ENCODE results near the gene SAE1.

The SAE1 gene

DNA sequence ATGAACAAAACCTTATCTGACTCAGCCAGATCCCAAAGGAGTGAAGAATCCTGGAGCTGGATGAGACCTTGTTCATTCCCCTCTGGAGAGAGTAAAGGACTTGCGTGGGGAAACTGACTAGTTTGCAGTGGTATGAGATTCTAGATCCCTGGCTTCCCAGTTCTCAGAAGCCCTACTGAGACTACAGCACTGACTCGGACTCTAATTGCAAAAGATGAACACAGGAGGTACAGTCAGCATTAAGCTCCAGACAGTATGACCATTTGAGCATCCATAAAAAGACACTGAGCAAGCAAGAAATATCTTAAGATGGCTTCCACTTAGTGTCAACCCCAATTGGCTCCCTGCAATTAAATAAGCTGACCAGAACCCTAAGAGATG, 23.8 kb upstream of the SAE1 start:
- DNase-seq (ENCODE audit: low read depth in 2 of 2): no peak

DNA sequence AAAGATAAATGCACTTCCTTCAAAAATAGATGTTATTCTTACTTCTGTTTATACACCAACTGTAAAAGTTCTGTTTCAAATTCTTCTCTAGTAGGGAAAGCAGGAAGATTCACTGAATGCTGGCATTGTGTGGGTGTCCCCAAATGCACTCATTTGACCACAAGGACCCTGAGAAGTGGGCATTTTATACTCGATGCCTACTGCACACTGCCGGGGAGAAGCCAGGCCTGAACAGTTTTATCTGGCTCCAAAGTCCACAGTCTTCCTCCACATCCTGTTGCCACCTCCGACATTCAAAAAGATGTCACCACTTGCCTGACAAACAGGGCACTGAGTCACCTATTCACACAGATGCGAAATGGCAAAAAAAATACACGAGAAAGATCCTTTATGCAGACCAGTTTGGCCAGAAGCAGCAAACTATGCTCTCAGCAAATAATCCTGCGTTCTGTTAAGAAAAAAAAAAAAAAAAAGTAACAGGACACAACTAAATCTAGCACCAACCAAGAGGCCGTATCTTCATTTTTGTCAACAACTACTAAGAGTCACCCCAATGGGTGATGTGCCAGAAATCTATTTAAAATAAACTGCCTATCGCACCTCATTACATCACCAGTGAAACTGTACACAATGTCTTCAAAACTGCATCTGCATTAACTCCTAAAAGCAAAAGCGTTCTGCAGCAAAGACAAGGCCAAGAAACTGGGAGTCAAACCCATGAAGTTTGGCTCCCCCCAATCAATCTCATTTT, 23.3 kb upstream of the SAE1 start:
- DNase-seq (ENCODE audit: low read depth in 2 of 2): no peak

DNA sequence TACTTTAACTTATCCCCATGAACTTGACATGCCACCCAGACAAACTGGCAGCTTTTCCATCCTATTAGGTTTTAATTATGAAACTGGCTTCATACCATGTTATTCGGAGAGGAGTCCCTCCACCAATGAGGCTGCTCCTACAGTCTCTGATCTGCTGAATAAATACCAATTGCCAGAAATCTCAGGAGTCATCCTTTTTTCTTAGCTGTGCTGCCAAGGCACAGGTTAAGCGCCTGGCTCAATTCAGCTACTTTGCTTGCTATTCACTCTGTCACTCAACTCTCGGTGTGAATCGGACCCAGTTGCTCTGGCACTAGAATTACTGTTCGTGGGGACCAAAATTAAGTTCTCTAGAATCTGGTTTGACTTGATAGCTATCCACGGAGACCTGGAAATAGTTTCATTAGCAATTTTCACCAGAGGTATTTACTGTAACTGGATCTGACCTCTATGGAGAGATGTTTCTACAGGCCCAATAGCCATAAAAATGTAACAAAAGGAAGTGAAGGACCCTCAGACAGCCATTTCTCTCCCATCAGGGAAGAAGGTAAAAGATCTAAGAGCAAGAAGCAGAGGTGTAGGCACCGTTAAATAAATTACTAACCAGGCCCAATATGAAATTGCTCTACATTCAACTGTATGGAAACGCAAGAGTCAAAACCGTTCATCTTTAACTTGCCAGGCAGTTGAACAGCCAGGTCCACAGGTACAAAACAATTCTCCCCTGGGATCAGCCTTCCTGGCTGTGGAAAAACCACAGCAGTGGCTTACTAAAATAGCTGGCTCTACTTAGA, 22.5 kb upstream of the SAE1 start:
- DNase-seq (ENCODE audit: low read depth in 2 of 2): no peak

DNA sequence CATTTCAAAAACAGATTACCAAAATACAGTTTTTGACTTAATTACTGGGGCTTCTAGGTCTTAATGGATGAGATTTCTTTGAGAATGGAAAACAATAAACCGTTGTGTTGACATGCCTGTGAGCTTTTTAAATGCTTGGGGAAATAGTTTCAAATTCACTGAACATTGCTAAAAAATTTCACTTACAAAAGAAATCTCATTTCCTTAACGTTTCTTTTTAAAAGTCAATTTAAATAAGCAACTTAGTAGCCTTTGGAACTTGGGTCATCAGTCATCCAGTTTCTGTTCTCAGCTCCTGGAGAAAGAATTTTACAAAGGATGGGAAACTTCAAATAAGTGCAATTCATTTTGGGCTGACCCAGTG, 21.5 kb upstream of the SAE1 start:
- no peak for DNase-seq (ENCODE audit: low read depth in 2 of 2)

DNA sequence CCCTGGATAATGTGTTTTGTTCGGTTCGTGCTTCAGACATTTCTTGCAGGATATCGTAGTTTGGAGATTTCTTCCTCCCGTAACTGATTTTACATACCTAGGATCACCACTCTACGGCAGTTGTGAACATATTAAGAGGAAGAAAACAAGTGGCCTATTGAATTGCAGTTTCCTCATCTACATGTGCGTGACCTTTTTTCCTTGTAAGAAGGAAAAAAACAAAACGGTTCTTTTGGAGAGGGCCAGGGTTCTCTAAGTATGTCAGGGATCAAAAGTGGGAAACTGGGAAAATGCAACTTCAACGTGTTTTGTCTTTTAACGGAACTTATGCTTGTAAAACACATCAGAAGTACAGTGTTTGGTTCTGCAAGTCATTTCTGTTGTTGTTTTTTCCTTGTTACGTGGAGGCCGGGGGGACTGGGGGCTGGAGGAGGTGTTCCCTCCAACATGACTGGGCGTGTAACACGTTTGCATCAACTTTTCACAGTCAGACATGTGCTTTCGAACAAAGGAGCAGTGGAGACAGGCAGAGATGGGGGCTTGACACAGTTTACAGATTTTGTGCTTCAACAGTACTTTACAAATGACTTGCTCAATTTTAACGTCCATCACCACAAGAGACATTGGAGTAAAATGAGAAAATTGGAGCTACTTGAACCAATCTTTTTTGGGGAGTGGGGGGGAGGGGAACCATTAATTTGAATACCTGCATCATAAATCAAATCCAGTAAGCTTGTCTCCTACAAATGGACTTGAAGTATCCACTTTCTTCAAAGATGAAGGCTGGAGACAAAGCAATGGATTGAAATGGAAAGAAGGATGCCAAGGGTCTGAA, 20.9 kb upstream of the SAE1 start:
- DNase-seq (ENCODE audit: low read depth in 2 of 2): no peak

DNA sequence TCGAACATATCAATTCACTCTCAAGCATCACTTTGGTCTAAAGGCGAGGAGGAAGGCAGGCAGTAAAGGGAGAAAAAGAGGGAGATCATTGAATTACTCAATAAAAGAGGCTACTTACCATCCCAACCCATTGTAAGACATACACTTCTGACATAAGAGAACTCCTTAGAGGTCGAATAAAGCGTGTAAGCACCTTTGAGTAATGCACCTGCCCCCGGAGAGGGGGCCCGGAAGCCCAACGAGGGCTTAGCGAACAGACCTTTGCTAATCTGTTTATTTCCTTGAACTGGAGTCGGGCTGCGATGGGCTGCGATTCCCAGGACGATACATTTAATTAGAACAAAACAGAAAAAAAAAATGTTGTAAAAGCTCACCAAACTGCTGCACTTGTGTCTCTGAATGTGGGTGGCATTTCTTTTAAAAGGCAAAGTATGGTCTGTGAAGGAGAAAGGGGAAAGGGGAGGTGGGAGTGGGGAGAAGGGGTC, 20.1 kb upstream of the SAE1 start:
- no peak for DNase-seq (ENCODE audit: low read depth in 2 of 2)

DNA sequence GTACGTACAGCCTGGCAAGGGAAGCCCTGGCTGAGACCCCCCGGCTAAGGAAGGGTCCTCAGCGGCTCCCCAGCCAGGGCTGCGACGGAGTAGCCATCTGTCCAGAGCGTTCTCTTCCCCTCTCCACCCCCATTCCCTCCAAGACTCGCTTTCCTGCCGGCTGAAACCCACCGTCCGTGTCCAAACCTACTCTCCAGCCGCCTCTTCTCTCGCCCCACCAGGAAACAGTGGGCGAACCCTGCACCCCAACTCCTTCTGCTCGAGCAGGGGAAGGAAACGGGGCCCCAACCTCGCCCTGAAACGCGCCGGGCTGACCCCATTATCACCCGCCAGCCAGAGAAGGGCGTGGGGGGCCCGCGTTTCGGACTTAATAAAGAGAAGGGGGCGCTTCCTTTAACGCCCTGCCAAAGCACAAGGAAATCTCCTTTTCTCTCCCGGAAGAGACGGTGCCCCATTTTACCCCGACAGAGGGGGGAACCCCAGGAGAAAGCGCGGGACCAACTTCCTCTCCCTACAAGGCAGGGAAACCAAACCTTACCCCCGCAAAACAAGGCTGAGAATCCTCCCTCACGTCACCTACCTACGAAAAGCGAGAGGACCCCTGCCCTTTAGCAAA, 19.5 kb upstream of the SAE1 start:
- no peak for DNase-seq (ENCODE audit: low read depth in 2 of 2)

DNA sequence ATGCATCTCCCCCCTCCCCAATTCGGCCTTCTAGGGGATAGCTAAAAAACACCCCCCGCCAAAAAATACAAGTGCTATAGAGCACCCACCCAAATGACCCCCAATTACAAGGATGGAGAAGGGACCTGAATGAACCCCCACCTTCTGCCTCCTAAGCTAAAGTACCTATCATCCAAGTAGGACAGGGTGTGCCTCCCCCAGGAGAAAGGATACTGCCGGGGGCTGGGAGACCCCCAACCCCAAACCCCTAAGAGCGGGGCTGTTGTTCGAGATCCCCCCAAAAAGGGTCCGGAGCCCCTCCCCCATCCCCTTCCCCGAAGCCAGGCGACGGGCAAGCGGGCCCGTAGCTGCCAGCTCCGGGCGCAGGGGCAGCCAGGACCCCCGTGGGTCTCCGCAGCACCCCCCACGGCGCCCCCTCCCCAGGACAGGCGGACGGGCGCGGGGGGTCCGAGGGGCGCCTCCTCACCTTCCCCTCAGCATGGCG, 18.9 kb upstream of the SAE1 start:
- no peak for DNase-seq (ENCODE audit: low read depth in 2 of 2)

DNA sequence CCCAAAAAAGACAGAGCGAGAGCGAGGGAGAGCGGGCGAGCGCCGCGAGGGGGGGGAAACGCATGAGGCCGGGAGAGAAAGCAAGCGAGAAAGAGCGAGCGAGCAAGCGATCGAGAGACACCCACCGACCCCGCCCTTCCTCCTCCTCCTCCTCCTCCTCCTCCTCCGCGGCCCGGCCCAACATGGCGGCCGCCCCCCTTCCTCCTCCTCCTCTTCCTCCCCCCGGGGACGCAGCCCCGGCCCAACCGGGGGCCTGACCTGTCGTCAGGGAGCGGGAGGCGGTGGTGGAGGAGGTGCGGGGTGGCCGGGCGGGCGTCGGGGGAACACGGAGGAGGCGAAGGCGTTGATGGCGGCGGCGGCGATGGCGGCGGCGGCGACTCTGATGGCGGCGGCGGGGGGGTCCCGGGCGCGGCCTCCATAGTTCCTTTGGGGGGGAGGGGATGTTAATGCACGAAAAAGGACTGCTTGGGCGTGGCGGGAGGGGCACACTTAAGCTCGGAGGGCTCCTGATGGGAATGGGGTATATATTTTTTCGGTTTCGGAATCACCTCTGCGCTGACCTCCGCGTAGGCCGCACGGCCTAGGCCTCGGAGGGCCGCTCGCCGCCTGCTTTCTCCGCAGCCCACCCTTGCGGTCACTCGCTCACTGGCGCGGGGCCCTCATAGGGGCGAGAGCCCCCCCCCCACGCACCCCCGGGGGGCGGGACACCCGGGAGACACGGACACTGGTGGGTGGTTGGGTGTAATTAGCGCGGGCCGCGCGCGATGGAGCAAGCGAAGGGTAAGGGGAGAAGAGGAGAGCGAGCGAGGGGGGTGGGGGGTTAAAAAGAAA, 18.3 kb upstream of the SAE1 start:
- peak; percentile 76 to 78 for DNase-seq (ENCODE audit: low read depth in 2 of 2)

DNA sequence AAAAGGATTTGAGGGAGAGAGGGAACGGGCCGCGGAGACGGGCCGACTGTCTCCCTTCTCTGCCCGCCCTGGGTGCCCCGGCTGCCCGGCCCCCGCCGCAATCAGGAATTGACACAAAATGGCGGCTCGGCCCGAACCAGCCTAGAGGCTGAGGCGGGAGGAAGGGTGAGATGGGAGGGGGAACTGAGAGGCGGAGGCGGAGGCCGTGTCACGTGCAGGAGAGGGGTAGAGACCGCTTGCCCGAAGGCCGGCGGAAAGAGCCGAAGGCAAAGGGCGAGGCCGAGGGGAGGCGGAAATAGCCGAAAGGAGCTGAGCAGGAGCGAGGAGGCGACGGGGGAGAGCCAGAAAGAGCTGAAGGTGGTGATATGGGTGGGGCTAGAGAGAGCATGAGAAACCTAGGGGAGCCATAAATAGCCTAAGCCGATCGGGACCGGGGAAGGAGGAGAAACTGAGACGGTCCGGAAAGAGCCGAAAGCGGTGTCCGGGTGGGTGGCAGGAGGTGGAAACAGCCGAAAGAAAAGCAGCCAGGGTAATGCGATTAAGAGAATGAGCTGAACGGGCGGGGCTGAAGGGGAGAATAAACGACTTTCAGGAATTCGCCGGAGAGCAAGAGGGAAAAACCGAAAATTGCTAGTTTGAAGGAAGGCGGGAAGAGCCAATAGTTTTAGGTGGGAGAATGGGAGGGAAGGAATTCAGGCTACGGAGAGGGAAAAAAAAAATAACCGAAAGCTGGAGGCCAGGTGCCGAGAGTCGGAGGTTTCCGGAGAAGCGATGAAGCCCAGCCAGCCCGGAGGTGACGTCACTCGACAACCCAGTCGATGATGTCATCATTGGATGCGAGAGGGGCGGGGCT, 17.4 kb upstream of the SAE1 start, which contains the start of gene ZC3H4:
ZC3H4 (minus strand) TSS at position 780 of the 853 bp plus-strand sequence. CDS start 1,192 bp downstream, outside the sequence.
- peak; percentile 98 for DNase-seq (ENCODE audit: low read depth in 2 of 2)

DNA sequence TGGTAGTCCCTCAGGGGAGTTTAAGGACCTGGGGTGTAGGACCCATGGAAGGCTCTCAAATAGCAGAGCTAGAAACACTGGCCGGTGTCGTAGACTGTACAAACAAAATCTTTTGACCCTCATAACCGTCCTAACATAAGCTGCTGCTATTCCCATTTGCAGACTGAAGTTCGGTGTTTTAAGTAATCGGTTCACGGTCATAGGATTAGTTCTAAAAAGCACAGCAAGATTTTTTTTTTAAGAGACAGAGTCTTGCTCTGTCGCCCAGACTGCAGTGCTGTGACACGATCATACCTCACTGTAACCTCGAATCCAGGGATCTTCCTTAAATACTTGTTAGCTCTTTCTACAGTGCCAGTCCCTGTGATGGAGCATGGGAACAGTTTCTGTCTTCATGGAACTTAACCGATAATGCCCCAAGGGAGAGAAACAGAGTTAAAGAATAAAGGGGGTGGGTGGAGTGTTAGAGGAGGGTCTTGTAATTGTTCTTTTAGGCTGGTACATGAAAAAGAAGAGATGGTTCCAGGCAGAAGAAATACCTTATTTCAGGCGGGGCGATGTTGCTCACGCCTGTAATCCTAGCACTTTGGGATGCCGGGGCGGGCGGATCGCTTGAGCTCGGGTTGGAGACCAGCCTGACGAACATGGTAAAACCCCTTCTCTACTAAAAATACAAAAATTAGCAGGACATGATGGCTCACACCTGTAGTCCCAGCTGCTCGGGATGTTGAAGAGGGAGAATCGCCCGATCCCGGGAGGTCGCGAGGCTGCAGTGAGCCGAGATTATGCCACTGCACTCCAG, 16.6 kb upstream of the SAE1 start:
- no peak for DNase-seq (ENCODE audit: low read depth in 2 of 2)

DNA sequence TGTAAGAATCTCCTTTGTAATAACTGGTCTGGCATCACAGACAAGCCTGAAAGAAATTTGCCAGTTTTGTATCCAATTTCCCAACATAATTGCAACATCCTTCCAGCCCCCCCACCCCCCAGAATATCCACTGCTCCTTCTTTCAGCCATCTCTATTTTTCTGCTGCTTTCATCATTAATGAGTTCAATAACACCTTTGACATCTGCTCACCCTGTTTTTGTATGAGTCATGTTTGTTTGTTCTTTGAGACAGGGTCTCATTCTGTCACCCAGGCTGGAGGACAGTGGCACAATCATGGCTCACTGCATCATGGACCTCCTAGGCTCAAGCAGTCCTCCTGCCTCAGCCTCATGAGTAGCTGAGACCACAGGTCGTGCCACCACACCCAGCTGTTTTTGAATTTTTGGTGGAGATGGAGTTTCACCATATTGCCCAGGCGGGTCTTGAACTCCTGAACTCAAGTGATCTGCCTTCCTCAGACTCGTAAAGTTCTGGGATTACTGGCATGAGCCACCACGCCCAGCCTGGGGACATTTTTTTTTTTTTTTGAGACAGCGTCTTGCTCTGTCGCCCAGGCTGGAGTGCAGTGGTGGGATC, 10.1 kb upstream of the SAE1 start:
- DNase-seq (ENCODE audit: low read depth in 2 of 2): no peak

DNA sequence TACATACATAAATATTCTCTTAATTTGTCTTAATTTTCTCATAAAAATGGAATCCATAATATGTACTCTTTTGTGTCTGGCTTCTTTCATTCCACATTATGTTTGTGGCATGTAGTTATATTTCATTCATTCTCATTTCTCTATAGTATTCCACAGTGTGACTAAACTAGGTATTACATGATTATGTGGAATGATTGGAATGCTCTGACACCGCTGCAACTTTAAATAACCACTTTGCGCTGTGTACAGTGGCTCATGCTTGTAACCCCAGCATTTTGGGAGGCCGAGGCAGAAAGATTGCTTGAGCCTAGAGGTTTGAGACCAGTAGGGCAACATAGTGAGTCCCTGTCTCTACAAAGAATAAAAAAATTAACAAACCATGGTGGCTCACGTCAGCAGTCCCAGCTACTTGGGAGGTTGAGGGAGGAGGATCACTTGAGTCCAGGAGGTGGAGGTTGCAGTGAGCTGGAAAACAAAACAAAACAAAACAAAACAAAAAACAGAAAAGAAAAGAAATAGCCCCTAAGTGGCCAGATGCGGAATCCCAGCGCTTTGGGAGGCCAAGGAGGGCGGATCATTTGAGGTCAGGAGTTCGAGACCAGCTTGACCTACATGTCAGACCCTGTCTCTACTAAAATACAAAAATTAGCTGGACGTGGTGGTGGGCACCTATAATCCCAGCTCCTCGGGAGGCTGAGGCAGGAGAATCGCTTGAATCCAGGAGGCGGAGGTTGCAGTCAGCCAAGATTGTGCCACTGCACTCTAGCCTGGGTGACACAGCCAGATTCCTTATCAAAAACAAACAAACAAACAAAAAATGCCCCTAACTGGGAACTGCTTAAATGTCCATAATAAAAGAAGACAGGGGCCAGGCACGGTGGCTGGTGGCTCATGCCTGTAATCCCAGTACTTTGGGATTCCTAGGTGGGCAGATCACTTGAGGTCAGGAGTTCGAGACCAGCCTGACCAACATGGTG, 8.0 kb upstream of the SAE1 start:
- DNase-seq (ENCODE audit: low read depth in 2 of 2): peak; percentile 62 to 67

DNA sequence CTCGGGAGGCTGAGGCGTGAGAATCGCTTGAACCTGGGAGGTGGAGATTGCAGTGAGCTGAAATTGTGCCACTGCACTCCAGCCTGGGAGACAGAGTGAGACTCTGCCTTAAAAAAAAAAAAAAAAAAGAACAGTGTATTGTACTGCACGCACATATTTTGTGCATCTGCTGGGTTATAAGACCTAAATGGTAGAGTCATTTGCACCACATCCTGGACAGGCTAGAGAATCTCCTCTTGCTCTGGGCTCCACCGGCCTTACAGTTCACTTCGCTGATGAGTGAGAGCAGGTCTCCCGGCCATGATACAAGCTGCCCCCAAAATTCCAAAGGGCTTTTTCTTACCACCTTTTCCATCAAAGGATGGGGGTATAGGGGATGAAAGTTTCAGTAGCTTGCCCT, 7.2 kb upstream of the SAE1 start:
- DNase-seq (ENCODE audit: low read depth in 2 of 2): no peak

DNA sequence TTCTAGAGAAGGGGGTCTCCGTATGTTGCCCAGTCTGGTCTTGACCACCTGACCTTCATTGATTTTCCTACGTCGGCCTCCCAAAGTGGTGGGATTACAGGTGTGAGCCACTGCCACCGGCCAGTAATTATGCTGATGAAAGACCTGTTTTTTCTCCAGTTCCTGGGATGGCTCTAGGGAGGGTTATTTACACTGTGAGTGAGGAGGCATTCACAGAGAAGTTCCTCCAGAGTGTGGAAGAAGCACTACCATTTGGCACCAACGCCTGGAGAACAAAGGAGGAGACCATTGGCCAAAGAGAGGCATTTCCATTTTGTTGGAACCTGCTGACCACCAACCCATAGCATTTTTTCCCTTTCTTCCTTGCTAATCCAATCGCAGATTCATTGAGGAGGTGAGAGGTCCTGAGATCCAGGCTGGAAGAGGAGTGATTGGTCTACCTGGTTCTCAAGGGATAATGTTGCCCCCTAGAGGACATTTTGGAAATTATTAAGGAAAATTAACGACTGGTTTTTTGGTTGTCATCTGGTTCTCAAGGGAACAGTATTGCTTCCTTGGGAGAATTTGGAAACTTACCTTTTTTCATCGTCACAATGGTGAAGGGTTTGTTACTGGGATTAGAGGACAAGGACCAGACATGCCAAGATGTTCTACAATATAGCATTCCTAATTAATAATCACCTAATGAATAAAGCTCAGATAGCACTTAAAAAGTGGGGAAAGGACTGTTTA, 5.5 kb upstream of the SAE1 start:
- no peak for DNase-seq (ENCODE audit: low read depth in 2 of 2)

DNA sequence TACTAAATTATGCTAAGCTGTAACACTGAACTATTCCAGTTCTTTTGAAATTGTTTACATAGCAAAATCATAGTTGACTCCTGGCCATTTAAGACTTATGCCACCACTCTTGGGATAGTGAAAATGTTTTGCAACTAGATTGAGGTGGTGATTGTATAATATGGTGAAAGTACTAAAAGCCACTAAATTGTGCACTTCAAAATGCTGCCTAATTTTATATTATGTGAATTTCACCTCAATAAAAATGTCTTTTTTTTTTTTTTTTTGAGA, 5.0 kb upstream of the SAE1 start:
- DNase-seq (ENCODE audit: low read depth in 2 of 2): no peak

DNA sequence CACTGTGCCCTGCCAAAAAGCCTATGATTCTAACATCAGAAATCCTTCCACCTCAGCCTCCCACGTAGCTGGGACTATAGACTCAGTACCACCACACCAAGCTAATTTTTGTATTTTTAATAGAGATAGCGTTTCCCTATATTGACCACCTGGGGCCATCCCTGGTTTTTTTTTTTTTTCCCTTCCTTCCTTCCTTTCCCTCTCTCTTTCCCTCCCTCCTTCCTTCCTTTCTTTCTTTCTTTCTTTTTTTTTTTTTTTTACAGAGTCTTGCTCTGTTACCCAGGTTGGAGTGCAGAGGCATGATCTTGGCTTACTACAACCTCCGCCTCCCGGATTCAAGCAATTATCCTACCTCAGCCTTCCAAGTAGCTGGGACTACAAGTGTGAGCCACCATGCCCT, 1.1 kb upstream of the SAE1 start:
- DNase-seq (ENCODE audit: low read depth in 2 of 2): no peak

Data from fibroblast of skin of left biceps (primary cell).